GM21723 (cell line): ENCODE data around the gene BICD2.

Experiments
- ATAC-seq: cut with Tn5 transposase; IDR thresholded peaks from one replicate; pipeline ENCODE4 v1.9.1; 2021; ENCODE audit warnings: mild to moderate bottlenecking, moderate library complexity; ENCODE audit not compliant: unreplicated experiment

Gene BICD2

DNA sequence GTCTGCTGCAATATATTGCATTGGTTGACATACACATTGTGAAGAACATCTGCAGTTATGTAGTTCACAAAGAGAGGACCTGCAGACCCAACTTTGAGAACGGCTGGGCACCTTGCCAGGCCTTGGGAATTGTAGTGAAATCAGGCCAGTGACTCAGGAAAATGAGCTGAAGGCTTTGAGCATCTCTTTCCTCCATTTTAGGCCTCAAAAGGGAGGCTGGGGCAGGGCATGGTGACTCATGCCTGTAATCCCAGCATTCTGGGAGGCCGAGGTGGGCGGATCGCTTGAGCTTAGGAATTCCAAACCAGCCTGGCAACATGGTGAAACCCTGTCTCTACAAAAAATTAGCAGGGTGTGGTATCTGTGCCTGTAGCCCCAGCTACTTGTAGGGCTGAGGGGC is 93.3 kb downstream of the BICD2 start:
- no peak for ATAC-seq

DNA sequence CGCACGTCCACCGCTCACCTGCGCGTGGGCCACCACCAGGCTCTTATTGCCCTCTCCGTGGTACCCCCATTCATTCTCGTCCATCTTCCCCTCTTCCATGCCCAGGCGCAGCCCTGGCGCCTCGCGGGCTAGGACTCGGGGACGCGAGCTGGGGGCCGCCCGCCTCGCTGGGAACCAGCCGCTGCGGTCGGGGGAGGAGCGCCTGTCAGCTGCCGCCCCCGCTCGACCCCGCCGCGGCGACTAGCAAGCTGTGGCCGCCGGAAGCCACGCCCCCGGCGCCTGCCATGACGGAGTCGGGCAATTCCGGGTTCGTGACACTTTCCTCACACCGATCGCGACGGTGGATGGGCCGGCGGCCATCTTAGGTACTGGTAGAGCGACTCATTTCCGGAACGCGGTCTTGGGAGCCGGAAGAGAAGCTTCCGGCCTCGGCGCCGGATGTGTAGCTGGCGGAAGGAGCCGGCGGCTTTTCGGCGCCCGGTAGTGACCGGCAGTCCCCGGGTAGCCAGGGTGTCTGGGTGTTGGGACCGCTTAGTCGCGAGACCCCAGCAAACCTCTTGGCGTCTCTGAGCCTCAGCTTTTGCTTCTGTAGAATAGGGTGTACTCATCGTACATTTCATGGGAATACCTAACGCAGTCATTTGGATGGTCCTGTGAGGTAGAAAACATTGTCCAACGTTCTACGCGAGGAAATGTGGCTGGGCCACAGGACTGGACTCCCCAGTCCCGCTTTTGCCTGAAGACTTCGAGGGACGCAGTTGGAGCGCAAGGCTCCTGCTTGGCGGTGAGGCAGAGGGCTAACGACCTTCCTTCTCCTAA is 94.5 kb downstream of the BICD2 start, which contains the start of gene IPPK:
Gene IPPK (minus strand): TSS at position 242 of the 819 bp plus-strand sequence. CDS start 143 bp downstream, at position 99.
- peak; percentile 93 for ATAC-seq

DNA sequence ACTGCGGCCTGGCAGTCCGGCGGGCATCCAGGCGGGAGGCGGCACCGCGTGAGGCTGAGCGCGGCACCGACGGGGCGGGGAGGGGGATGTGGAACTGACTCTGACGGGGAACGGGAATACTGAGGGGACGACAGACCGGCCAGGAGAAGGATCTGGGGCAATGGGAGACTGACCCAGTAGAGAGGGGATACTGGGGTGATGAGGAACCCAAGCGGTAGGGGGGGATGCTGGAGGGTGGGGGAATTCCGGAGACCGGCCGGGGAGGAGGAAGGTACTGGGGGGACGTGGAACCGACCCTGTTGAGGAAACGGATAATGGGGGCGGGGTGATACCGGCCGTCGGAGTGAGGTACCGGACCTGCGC is 95.1 kb downstream of the BICD2 start:
- ATAC-seq: peak; percentile 15

DNA sequence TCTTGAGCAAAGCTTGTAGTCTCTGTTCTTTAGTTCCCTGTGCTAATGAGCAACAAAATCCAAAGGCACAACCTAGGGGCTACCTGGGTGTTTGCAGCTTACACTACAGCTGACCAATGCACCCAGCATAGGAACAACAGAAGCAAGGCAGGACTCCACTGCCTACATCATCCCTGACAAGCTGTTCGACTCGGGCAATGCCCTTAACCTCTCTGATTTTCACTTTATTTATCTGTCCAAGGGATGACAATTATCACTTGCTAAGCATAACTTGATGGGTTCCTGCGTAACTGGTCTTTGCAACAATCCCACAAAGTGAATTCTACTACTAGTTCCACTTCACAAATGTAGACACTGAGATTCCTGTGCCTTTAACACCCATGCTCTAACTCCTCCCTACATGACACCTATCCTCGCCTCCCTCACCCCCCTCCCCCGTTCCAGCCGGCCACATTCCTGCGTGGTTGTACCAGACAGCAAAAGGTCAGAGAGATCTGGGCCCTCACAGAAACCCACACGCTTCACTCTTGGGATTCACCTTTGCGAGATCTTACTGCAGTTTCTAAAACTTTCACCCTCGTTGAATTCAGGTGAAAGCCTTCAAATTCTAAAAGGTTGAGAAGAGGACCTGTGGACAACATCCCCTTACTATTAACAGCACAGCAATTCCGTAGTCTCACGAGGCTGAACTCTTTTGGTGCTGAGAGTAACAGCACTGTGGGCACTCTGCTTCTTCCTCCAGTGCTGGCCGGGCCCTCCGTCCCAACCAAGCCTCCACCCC is 95.7 kb downstream of the BICD2 start:
- ATAC-seq: no peak

DNA sequence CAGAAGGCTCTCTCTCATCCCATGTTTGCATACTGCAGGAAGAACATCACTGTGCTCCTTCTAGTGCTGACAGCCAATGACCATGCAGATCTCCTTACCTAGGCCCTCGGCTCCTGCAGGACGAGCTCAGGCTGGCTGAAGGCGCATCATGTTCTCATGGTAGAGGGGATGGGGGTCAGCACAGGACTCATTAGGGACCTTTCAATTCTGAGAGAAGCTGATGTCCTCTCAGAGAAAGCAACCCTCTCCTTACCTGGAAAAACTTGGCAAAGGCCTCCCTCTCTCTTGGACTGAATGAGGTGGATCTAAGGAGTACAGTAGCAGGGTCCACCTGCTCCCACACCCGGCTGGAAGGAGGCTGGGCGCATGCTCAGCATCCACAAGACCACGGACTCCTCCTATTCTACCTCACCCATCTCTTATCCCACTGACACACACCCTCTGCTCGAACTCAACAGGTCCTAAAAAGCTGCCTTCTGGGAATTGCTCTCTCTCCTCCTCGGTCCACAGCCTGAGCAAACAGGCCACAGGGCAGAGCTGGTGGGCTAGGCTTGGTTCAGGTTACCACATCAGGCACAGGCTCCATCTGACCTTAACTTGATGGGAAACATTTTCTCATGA is 97.6 kb downstream of the BICD2 start:
- no peak for ATAC-seq

DNA sequence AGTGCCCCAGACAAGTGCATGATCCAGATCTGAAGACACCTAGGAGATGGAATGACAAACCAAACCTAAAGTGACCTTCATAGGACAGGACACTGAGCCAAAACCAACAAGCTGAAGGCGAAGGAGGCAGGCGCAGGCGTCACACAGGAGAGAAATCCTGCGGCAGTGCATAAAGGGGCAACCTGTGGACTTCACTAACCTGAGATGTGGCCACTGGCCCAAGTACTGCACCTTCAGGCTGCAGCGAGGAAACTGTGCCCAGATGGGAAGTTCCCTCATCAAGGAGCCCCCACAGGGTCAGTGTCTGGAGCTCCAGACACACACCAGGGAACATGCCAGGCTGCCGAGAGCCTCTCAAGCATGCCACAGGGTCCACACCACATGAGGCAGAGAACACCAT is 98.4 kb downstream of the BICD2 start:
- no peak for ATAC-seq

DNA sequence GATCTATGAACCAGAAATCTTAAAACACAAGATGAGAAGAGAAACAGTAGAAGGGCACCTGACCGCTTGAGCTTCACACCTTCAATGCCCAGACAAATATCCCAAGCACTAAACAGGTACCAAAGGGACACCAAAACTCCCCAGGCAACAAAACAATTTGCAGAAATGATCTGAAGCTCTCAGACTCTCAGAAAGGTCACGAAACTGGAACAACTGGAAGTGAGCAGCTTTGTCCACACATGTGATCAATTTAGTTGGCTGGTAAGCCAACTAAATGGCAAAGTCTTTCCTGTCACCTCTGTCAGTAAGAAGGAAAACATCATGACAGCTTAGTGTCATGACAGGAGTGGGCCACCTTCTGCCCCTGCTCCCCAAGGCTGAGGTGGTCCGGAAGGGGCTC is 98.8 kb downstream of the BICD2 start:
- ATAC-seq: no peak

DNA sequence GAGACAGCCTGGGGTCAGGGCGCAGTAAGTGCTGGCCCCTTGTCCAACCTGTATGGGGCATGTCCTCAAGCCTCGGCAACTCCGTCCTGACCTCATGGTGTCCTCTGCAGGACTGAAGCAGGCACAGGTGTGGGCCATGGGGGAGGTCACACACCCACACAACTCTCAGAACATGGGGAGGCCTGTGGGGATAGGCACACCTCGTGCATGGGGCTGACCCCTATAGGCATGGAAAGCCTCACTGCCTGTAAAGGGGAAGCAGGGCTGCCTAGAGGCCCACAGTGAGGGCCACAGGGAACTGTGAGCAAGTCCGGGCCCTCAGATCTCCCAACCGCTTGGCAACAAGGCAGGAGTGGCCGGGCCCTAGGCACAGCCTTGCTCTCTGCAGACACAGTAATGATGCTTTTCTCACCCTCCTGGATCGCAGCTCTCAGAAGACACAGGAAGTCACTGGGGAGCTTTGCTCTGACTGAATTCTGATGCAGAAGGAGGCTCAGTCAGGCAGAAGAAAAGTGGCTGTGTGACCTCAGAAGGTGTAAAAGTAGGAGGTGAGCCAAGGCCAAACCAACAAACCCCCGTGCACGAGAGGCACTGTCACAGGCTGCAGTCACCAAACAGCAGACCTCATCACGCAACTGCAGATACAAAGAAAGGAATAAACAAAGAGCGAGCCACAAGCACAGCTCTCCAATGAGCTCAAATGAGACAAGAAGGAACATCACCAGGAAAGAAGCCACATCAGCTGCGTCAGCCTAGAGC is 100.1 kb downstream of the BICD2 start:
- no peak for ATAC-seq

DNA sequence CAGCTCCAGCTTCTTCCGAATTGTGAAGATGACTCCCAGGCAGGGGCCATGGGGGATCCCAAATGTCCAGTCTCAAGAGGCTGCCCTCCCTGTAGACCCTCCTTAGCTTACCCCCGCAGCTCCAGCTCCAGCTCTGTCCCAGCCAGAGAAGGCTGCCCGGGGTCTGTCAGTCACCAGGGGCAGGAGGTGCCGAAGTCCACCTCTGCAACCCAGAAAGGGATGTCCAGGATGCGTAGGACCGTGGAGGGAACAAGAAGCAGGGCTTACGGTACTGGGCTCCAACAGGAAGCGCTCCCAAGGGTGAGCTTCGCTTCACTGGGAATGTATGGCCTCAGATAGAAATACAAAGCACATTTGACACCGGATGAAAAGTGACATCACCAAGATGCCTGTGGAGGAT is 100.7 kb downstream of the BICD2 start:
- no peak for ATAC-seq

DNA sequence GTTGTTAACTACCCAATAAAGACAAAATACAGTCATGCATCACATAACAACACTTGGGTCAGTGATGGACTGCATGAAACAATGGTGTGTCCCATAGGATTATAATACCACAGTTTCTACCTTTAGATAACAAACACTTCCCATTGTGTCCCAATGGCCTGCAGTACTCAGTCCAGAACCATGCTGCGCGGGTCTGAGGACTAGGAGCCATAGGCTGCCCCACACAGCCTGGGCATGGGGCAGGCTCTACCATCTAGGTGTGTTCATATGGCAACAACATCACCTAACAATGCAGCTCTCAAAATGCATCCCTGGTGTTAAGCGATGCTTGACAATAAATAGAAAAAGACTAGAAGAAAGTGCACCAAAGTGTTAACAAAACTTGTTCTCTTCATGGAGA is 101.5 kb downstream of the BICD2 start:
- ATAC-seq: no peak

DNA sequence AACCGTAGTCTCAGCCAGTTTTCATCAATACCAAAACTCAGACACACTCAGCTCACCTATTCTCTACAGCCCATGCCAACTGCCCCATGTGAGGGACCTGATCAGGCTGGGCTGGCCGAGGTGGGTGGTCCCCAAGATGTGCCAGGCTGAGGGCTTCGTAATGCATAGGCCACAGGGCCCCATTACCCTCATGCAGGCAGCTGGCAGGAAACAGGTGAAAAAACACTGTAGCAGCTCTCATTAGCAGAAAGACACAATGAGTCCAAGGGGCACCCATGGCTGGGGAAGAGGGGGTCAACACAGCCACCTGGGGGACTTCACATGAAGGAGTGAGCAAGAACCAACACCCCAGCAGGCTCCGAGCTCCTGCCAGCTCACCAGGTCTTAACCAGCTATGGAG is 102.9 kb downstream of the BICD2 start:
- ATAC-seq: no peak
